Kidney tubule cell (primary cell): ENCODE data around the gene GTPBP6.
"Not testable (repeated sequence)": the region's sequence is repeated elsewhere in the genome, so short reads cannot be mapped to it uniquely, and the experiment has no call there.

ENCODE experiments used
- DNase-seq: peaks from one replicate; pipeline ENCODE4 v3.0.0-alpha.2; 2018; ENCODE audit warnings: low spot score

Gene GTPBP6

GRCh38 chrX:316351-317325, 2.0 kb downstream of the GTPBP6 start:
- DNase-seq, result no peak

GRCh38 chrX:314781-315595, 3.6 kb downstream of the GTPBP6 start:
- DNase-seq, result no peak

GRCh38 chrX:314049-314448, 4.5 kb downstream of the GTPBP6 start:
- no peak for DNase-seq

GRCh38 chrX:313546-313945, 5.0 kb downstream of the GTPBP6 start:
- DNase-seq, result no peak

- DNase-seq, result no peak
These were observed 5.8 kb downstream of the GTPBP6 start for GRCh38 chrX:312621-313331.

GRCh38 chrX:311156-312129, 7.2 kb downstream of the GTPBP6 start:
- no peak for DNase-seq

- no peak for DNase-seq
These were observed 7.9 kb downstream of the GTPBP6 start for GRCh38 chrX:310621-311155.

- DNase-seq, result no peak
These were observed 9.6 kb downstream of the GTPBP6 start for GRCh38 chrX:308821-309520.

- no peak for DNase-seq
These were observed 11.1 kb downstream of the GTPBP6 start for GRCh38 chrX:307261-308111.

- DNase-seq, result not testable (repeated sequence)
These were observed 11.9 kb downstream of the GTPBP6 start for GRCh38 chrX:306614-307251.

GRCh38 chrX:305781-306613, 12.6 kb downstream of the GTPBP6 start:
- not testable (repeated sequence) for DNase-seq

- DNase-seq, result no peak
These were observed 15.6 kb downstream of the GTPBP6 start for GRCh38 chrX:302975-303374.

GRCh38 chrX:300334-300733, 18.3 kb downstream of the GTPBP6 start:
- no peak for DNase-seq

- no peak for DNase-seq
These were observed 19.6 kb downstream of the GTPBP6 start for GRCh38 chrX:298993-299392.

GRCh38 chrX:295136-295535, 23.5 kb downstream of the GTPBP6 start:
- DNase-seq, result no peak

- DNase-seq, result no peak
These were observed 25.4 kb downstream of the GTPBP6 start for GRCh38 chrX:292900-293897.
